Cardiac fibroblast (primary cell): Measurements from ENCODE around the gene KCNT1.

Experiments used
- DNase-seq, 2 donors: peaks; one replicate each; pipeline versions ENCODE4 v3.0.0 to v3.0.0-alpha.2; 2010; ENCODE audit warnings: low read depth in 2 of 2
- H3K4me3 ChIP-seq, 2 donors: replicated peaks in 1 of 2; 1 replicate in 1 of 2; 2 replicates in 1 of 2; pipeline ENCODE4 v1.5.1; 2011; ENCODE audit warnings: low read depth in 2 of 2, low read length in 2 of 2, mild to moderate bottlenecking in 2 of 2, moderate library complexity in 1 of 2
- CTCF ChIP-seq: IDR thresholded peaks from one replicate; pipeline ENCODE4 v1.5.1; 2011; ENCODE audit warnings: low read depth, mild to moderate bottlenecking, low read length, inconsistent platforms

The KCNT1 gene

GRCh38 chr9:135805422-135806022 is 103.5 kb downstream of the KCNT1 start:
- H3K4me3 ChIP-seq: no peak overlapping the region
- no peak for DNase-seq
- no peak for TF ChIP-seq CTCF

GRCh38 chr9:135809166-135809565 is 107.2 kb downstream of the KCNT1 start:
- no peak overlapping the region for H3K4me3 ChIP-seq
- DNase-seq: peak; percentile 80
- no peak for TF ChIP-seq CTCF

GRCh38 chr9:135810806-135811575 is 109.0 kb downstream of the KCNT1 start:
- no peak for DNase-seq
- H3K4me3 ChIP-seq: no peak overlapping the region
- TF ChIP-seq CTCF: no peak

GRCh38 chr9:135811801-135812200 is 109.8 kb downstream of the KCNT1 start:
- H3K4me3 ChIP-seq: no peak overlapping the region
- TF ChIP-seq CTCF: no peak
- peak in 1 of 2 donors; percentile 7 for DNase-seq

GRCh38 chr9:135812961-135813360 is 111.0 kb downstream of the KCNT1 start:
- H3K4me3 ChIP-seq: no peak overlapping the region
- no peak for DNase-seq
- TF ChIP-seq CTCF: no peak

- H3K4me3 ChIP-seq: no peak overlapping the region
- DNase-seq: no peak
- TF ChIP-seq CTCF: no peak
Observed at GRCh38 chr9:135813671-135814290, 111.8 kb downstream of the KCNT1 start.
